GM23338 (cell line): ENCODE measurements around the gene HES4. TPM values are rescaled to one million over a fixed set of nuclear protein-coding genes. Genes with fewer than 3 reads are reported as not detected.
"Not testable (repeated sequence)": the region's sequence is repeated elsewhere in the genome, so short reads cannot be mapped to it uniquely, and the experiment has no call there.

ENCODE experiments used
- ATAC-seq: fragments of 200-7000 bp; cut with Tn5 transposase; 3 replicates; pipeline ENCODE4 v1.9.1; 2020
- DNase-seq: peaks from one replicate; pipeline ENCODE4 v3.0.0-alpha.2; 2015; ENCODE audit warnings: low spot score
- H2AFZ ChIP-seq: fragments of 200-600 bp; sonication (generic); 2 replicates; pipeline ENCODE4 v1.8.0; 2016; ENCODE audit warnings: antibody characterized with exemption, mild to moderate bottlenecking, moderate library complexity
- H3F3A ChIP-seq: fragments of 200-600 bp; sonication (generic); replicated peaks from 2 replicates; pipeline ENCODE4 v1.8.0; 2017; ENCODE audit warnings: antibody characterized with exemption, mixed run types, low read depth
- H3K27ac ChIP-seq: fragments of 200-600 bp; sonication (generic); 2 replicates; pipeline ENCODE4 v1.6.1; 2016; ENCODE audit warnings: low read depth
- H3K27me3 ChIP-seq: fragments of 200-600 bp; sonication (generic); 2 replicates; pipeline ENCODE4 v1.8.0; 2016; ENCODE audit warnings: mild to moderate bottlenecking, mixed run types, moderate library complexity; ENCODE audit not compliant: insufficient read depth
- H3K36me3 ChIP-seq: fragments of 200-600 bp; sonication (generic); 2 replicates; pipeline ENCODE4 v1.8.0; 2016; ENCODE audit warnings: mild to moderate bottlenecking; ENCODE audit not compliant: insufficient read depth
- H3K4me1 ChIP-seq: fragments of 200-600 bp; sonication (generic); 2 replicates; pipeline ENCODE4 v1.8.0; 2016; ENCODE audit warnings: mild to moderate bottlenecking, moderate library complexity; ENCODE audit not compliant: insufficient read depth
- H3K4me2 ChIP-seq: fragments of 200-600 bp; sonication (generic); 2 replicates; pipeline ENCODE4 v1.7.1; 2017; ENCODE audit warnings: mixed run types
- H3K4me3 ChIP-seq: fragments of 200-600 bp; sonication (generic); 2 replicates; pipeline ENCODE4 v1.6.1; 2016; ENCODE audit warnings: mixed run types
- H3K79me2 ChIP-seq: fragments of 200-600 bp; sonication (generic); replicated peaks from 2 replicates; pipeline ENCODE4 v1.8.0; 2017; ENCODE audit warnings: mild to moderate bottlenecking; ENCODE audit not compliant: insufficient read depth
- H3K9me2 ChIP-seq: fragments of 200-600 bp; sonication (generic); 2 replicates; pipeline ENCODE4 v1.8.0; 2017; ENCODE audit not compliant: insufficient read depth
- H4K20me1 ChIP-seq: fragments of 200-600 bp; sonication (generic); replicated peaks from 2 replicates; pipeline ENCODE4 v1.8.0; 2017; ENCODE audit warnings: mild to moderate bottlenecking; ENCODE audit not compliant: insufficient read depth
- H3K27ac Mint-ChIP-seq: 2 replicates; pipeline ENCODE4 v1.8.0; 2020; ENCODE audit warnings: inconsistent platforms, mild to moderate bottlenecking, moderate library complexity, mixed read lengths
- H3K27me3 Mint-ChIP-seq: 3 replicates; pipeline ENCODE4 v1.8.0; 2022; ENCODE audit warnings: low read depth, mild to moderate bottlenecking, moderate library complexity, mixed read lengths, inconsistent platforms; ENCODE audit not compliant: insufficient read depth, poor library complexity
- H3K36me3 Mint-ChIP-seq: 3 replicates; pipeline ENCODE4 v1.8.0; 2021; ENCODE audit warnings: low read depth, mild to moderate bottlenecking, inconsistent platforms, moderate library complexity, mixed read lengths
- H3K4me1 Mint-ChIP-seq: 3 replicates; pipeline ENCODE4 v1.8.0; 2020; ENCODE audit warnings: mild to moderate bottlenecking, inconsistent platforms, mixed read lengths
- H3K4me3 Mint-ChIP-seq: 3 replicates; pipeline ENCODE4 v1.8.0; 2021; ENCODE audit warnings: moderate library complexity, mild to moderate bottlenecking, inconsistent platforms, mixed read lengths
- H3K9me3 Mint-ChIP-seq: 3 replicates; pipeline ENCODE4 v1.8.0; 2020; ENCODE audit warnings: moderate library complexity, mild to moderate bottlenecking, inconsistent platforms, mixed read lengths
- EZH2phosphoT487 ChIP-seq: fragments of 200-600 bp; sonication (generic); IDR thresholded peaks from one replicate; pipeline ENCODE4 v1.8.1; 2018; ENCODE audit warnings: antibody characterized with exemption; ENCODE audit not compliant: unreplicated experiment
- STAT1 ChIP-seq: IDR thresholded peaks from one replicate; pipeline ENCODE4 v1.6.1; 2016; ENCODE audit warnings: antibody characterized with exemption; ENCODE audit not compliant: unreplicated experiment
- ZNF114 ChIP-seq: fragments of 250-450 bp; sonication (Bioruptor Pico); IDR thresholded peaks from 2 replicates; pipeline ENCODE4 v1.5.0; 2020; ENCODE audit warnings: mild to moderate bottlenecking, moderate library complexity
- ZNF462 ChIP-seq: fragments of 250-450 bp; sonication (Bioruptor Pico); IDR thresholded peaks from 2 replicates; pipeline ENCODE4 v1.5.0; 2020; ENCODE audit warnings: mild to moderate bottlenecking, moderate library complexity
- polyA plus RNA-seq: library from polyadenylated mRNA; unstranded; fragments of >200 nt; fragmentation: Nextera tagmentation; extraction: Ambion mirVana; gene quantifications from 2 replicates; pipeline ENCODE4 v1.2.1, GENCODE V29; 2016
- total RNA-seq: library from RNA; depleted of rRNA; stranded (reverse); fragments of >200 nt; shearing (Covaris generic); gene quantifications from 2 replicates; pipeline ENCODE4 v1.2.3, GENCODE V29; 2014
- TF ChIP-seq, protein P1 (sequence below), 2 experiments: fragments of 200-600 bp in 1 of 2; sonication (generic) in 1 of 2; conservative IDR thresholded peaks; 2 replicates each; pipeline versions ENCODE4 v1.5.1 to v1.6.1; 2016 to 2017; ENCODE audit warnings: antibody characterized with exemption in 2 of 2, low read depth in 2 of 2, mild to moderate bottlenecking in 2 of 2, moderate library complexity in 1 of 2

Gene HES4
- total and polyA plus RNA-seq, 2 experiments from 2014 or later: 2.3 to 6.7 TPM

DNA sequence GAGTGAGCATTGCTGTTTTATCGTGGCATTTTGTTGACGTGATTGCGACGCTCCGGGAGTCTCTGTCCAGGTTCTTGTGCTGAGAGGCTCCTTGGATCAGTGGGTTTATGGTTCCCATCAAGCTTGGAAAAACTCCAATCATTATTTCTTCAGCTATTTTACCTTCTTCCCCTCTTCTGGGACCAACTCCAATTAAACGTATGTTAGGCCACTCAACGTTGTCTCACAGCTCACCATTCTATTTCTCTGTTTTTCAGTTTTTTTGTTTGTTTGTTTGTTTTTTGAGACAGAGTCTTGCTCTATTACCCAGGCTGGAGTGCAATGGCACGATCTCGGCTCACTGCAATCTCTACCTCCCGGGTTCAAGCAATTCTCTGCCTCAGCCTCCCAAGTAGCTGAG, 8.0 kb downstream of the HES4 start:
- H4K20me1 ChIP-seq: no peaks in the 10 kb centered on the region
- no peak overlapping the region for H3K4me2 ChIP-seq
- no peaks in the 10 kb centered on the region for H3K9me2 ChIP-seq
- Mint-ChIP-seq H3K36me3 (peaks cover 4% of the 10 kb centered on the region), H3K9me3 (peaks cover 21% of the 10 kb centered on the region), H3K27me3 (peaks cover 72% of the 10 kb centered on the region), H3K4me3 (no peak overlapping the region), H3K4me1 (peaks cover 3% of the 10 kb centered on the region), H3K27ac (no peak overlapping the region)
- peaks cover 92% of the 10 kb centered on the region for H3K27me3 ChIP-seq
- no peaks in the 10 kb centered on the region for H3K79me2 ChIP-seq
- ATAC-seq (no peak), DNase-seq (no peak)
- no peaks in the 10 kb centered on the region; the same call in 1 of the 2 replicates for H3K4me1 ChIP-seq
- no peaks in the 10 kb centered on the region for H3K36me3 ChIP-seq
- 0 out of 2 replicates have a peak, but pooled peaks cover under 1% of the 10 kb centered on the region for H3F3A ChIP-seq
- H3K27ac ChIP-seq: no peak overlapping the region
- no peak overlapping the region for H2AFZ ChIP-seq
- TF ChIP-seq ZNF462 (CRISPR knock-in tag): no peak
- no peak for TF ChIP-seq STAT1
- TF ChIP-seq, protein P1, sequence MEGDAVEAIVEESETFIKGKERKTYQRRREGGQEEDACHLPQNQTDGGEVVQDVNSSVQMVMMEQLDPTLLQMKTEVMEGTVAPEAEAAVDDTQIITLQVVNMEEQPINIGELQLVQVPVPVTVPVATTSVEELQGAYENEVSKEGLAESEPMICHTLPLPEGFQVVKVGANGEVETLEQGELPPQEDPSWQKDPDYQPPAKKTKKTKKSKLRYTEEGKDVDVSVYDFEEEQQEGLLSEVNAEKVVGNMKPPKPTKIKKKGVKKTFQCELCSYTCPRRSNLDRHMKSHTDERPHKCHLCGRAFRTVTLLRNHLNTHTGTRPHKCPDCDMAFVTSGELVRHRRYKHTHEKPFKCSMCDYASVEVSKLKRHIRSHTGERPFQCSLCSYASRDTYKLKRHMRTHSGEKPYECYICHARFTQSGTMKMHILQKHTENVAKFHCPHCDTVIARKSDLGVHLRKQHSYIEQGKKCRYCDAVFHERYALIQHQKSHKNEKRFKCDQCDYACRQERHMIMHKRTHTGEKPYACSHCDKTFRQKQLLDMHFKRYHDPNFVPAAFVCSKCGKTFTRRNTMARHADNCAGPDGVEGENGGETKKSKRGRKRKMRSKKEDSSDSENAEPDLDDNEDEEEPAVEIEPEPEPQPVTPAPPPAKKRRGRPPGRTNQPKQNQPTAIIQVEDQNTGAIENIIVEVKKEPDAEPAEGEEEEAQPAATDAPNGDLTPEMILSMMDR (conservative IDR thresholded peaks at IDR 0.05; ENCODE audit: low read depth in 2 of 2): no peak
- no peak for TF ChIP-seq ZNF114 (CRISPR knock-in tag)
- TF ChIP-seq EZH2phosphoT487: no peak
- H3K4me3 ChIP-seq: no peak overlapping the region

DNA sequence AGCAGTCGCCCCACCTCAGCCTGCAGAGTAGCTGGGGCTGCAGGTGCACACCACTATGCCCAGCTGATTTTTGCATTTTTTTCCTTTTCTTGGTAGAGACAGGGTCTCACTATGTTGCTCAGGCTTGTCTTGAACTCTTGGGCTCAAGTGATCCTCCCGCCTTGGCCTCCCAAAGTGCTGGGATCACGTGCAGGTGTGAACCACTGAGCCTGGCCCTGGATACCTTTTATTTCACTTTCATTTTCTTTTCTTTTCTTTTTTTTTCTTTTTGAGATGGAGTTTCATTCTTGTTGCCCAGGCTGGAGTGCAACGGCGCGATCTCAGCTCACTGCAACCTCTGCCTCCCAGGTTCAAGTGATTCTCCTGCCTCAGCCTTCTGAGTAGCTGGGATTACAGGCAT, 8.6 kb downstream of the HES4 start:
- H3K4me2 ChIP-seq, H3K36me3 Mint-ChIP-seq, H3K79me2 ChIP-seq, H3K4me1 Mint-ChIP-seq, H3K36me3 ChIP-seq, H3K4me3 ChIP-seq, ATAC-seq, H3K27ac ChIP-seq, H3K27ac Mint-ChIP-seq, DNase-seq, H3K4me1 ChIP-seq, H3K9me2 ChIP-seq, H3K4me3 Mint-ChIP-seq, H3F3A ChIP-seq, H4K20me1 ChIP-seq, H2AFZ ChIP-seq: not testable (repeated sequence)
- H3K27me3 ChIP-seq: peaks cover 93% of the 10 kb centered on the region
- Mint-ChIP-seq H3K9me3 (peaks cover 21% of the 10 kb centered on the region), H3K27me3 (peaks cover 73% of the 10 kb centered on the region)

- not testable (repeated sequence) for H3K4me3 Mint-ChIP-seq
These were observed 11.8 kb downstream of the HES4 start for GRCh38 chr1:988061-988460.

More at GRCh38 chr1:988061-988460, 11.8 kb downstream of the HES4 start:
- H3K27me3 ChIP-seq: peaks cover 89% of the 10 kb centered on the region
- not testable (repeated sequence) for DNase-seq, H2AFZ ChIP-seq, H3K4me1 ChIP-seq, H3K4me3 ChIP-seq, H3K4me2 ChIP-seq, H3K36me3 Mint-ChIP-seq, H3K27ac ChIP-seq, H3K36me3 ChIP-seq, H3K79me2 ChIP-seq, H3F3A ChIP-seq, ATAC-seq, H3K4me1 Mint-ChIP-seq, H4K20me1 ChIP-seq, H3K9me2 ChIP-seq, H3K27ac Mint-ChIP-seq
- H3K27me3 Mint-ChIP-seq: peaks cover 69% of the 10 kb centered on the region
- peaks cover 19% of the 10 kb centered on the region for H3K9me3 Mint-ChIP-seq
